IMR-90 (cell line): ENCODE results near the gene NANS. TPM values are rescaled to one million over a fixed set of nuclear protein-coding genes. Genes with fewer than 3 reads are reported as not detected.

Source experiments
- ATAC-seq: fragments of 200-7000 bp; cut with Tn5 transposase; 2 replicates; pipeline ENCODE4 v1.9.1; 2020; ENCODE audit warnings: low read depth, mild to moderate bottlenecking, moderate library complexity
- BruUV-seq: library from RNA; stranded (reverse); fragments of 400-500 nt; replicated peaks from 2 replicates; lab custom pipeline; 2021; lab: Mats Ljungman, UMichigan
- CTCF ChIA-PET: fragments of 300-600 bp; formaldehyde crosslinking; extraction: SDS; loops from one replicate; lab custom pipeline; 2021; ENCODE audit warnings: antibody characterized with exemption; lab: Yijun Ruan, JAX
- POLR2A ChIA-PET: fragments of 300-600 bp; sonication (Branson Sonifier 250); formaldehyde crosslinking; loops from one replicate; lab custom pipeline; 2022; ENCODE audit warnings: antibody characterized with exemption; ENCODE audit not compliant: unreplicated experiment; lab: Charles Lee
- DNase-seq: peaks from one replicate; pipeline ENCODE4 v3.0.0; 2013
- H2AFZ ChIP-seq: replicated peaks from 2 replicates; pipeline ENCODE3; 2013; ENCODE audit warnings: low read length, mild to moderate bottlenecking; ENCODE audit not compliant: poor library complexity
- H2AK5ac ChIP-seq: 2 replicates; pipeline ENCODE4 v1.6.1; 2013; ENCODE audit warnings: low read depth, low read length, inconsistent platforms
- H2AK9ac ChIP-seq: replicated peaks from 2 replicates; pipeline ENCODE3; 2013; ENCODE audit warnings: mild to moderate bottlenecking, low read depth, low read length, moderate library complexity; ENCODE audit not compliant: poor library complexity
- H2BK120ac ChIP-seq: 2 replicates; pipeline ENCODE4 v1.6.1; 2013; ENCODE audit warnings: low read depth, low read length, inconsistent platforms
- H2BK15ac ChIP-seq: 3 replicates; pipeline ENCODE4 v1.6.1; 2013; ENCODE audit warnings: low read depth, low read length, inconsistent platforms
- H2BK20ac ChIP-seq: 2 replicates; pipeline ENCODE4 v1.6.1; 2013; ENCODE audit warnings: low read depth, mild to moderate bottlenecking, inconsistent platforms, low read length, moderate library complexity
- H2BK5ac ChIP-seq: 2 replicates; pipeline ENCODE4 v1.6.1; 2013; ENCODE audit warnings: mild to moderate bottlenecking, low read depth, low read length, inconsistent platforms; ENCODE audit not compliant: poor library complexity, severe bottlenecking
- H3K14ac ChIP-seq: replicated peaks from 2 replicates; pipeline ENCODE4 v1.6.1; 2013; ENCODE audit warnings: low read depth, low read length, inconsistent platforms
- H3K18ac ChIP-seq: 2 replicates; pipeline ENCODE4 v1.6.1; 2013; ENCODE audit warnings: low read depth, low read length, control low read depth
- H3K23ac ChIP-seq: 2 replicates; pipeline ENCODE4 v1.6.1; 2013; ENCODE audit warnings: low read depth, low read length, inconsistent platforms
- H3K27ac ChIP-seq: 2 replicates; pipeline ENCODE4 v1.5.1; 2013; ENCODE audit warnings: mild to moderate bottlenecking, control low read depth, low read length; ENCODE audit not compliant: insufficient read depth
- H3K27me3 ChIP-seq: 2 replicates; pipeline ENCODE4 v1.6.1; 2013; ENCODE audit warnings: low read length; ENCODE audit not compliant: control insufficient read depth, insufficient read depth
- H3K36me3 ChIP-seq: 2 replicates; pipeline ENCODE4 v1.6.1; 2013; ENCODE audit warnings: low read length, mixed read lengths; ENCODE audit not compliant: control insufficient read depth, insufficient read depth
- H3K4ac ChIP-seq: 2 replicates; pipeline ENCODE4 v1.6.1; 2013; ENCODE audit warnings: low read depth, low read length, inconsistent platforms
- H3K4me1 ChIP-seq: 2 replicates; pipeline ENCODE4 v1.6.1; 2013; ENCODE audit warnings: low read length, mixed read lengths; ENCODE audit not compliant: control insufficient read depth, insufficient read depth
- H3K4me2 ChIP-seq: 2 replicates; pipeline ENCODE4 v1.6.1; 2013; ENCODE audit warnings: low read depth, mild to moderate bottlenecking, control low read depth, low read length, moderate library complexity
- H3K4me3 ChIP-seq: 2 replicates; pipeline ENCODE4 v1.5.1; 2013; ENCODE audit warnings: low read depth, mild to moderate bottlenecking, control low read depth, low read length, moderate library complexity; ENCODE audit not compliant: insufficient read depth
- H3K56ac ChIP-seq: 2 replicates; pipeline ENCODE4 v1.6.1; 2013; ENCODE audit warnings: low read length, inconsistent platforms; ENCODE audit not compliant: insufficient read depth; ENCODE audit errors: extremely low read depth
- H3K79me1 ChIP-seq, 2 experiments: 2 replicates each; pipeline ENCODE4 v1.6.1; 2013; ENCODE audit warnings: low read length in 2 of 2, inconsistent platforms in 1 of 2, low read depth in 1 of 2
- H3K9ac ChIP-seq: 2 replicates; pipeline ENCODE4 v1.6.1; 2013; ENCODE audit warnings: low read depth, low read length, control low read depth
- H3K9me1 ChIP-seq: 2 replicates; pipeline ENCODE4 v1.6.1; 2013; ENCODE audit warnings: low read length, inconsistent platforms; ENCODE audit not compliant: insufficient read depth
- H3K9me3 ChIP-seq: 2 replicates; pipeline ENCODE4 v1.6.1; 2013; ENCODE audit warnings: low read length; ENCODE audit not compliant: control insufficient read depth, insufficient read depth
- H4K20me1 ChIP-seq: 2 replicates; pipeline ENCODE4 v1.6.1; 2013; ENCODE audit warnings: low read length, inconsistent platforms; ENCODE audit not compliant: insufficient read depth
- H4K5ac ChIP-seq: 2 replicates; pipeline ENCODE4 v1.6.1; 2013; ENCODE audit warnings: mild to moderate bottlenecking, low read depth, low read length, control low read depth
- H4K8ac ChIP-seq, 2 experiments: 2 replicates each; pipeline ENCODE4 v1.6.1; 2013; ENCODE audit warnings: low read depth in 2 of 2, low read length in 2 of 2, control low read depth in 1 of 2, inconsistent platforms in 1 of 2
- H4K91ac ChIP-seq: 2 replicates; pipeline ENCODE4 v1.6.1; 2013; ENCODE audit warnings: low read depth, low read length, inconsistent platforms; ENCODE audit not compliant: insufficient read depth
- CHD1 ChIP-seq: IDR thresholded peaks from 2 replicates; pipeline ENCODE4 v1.6.1; 2012; ENCODE audit warnings: low read depth, low read length, improper control_type of control experiment
- CTCF ChIP-seq: conservative IDR thresholded peaks from 2 replicates; pipeline ENCODE4 v1.5.1; 2012; ENCODE audit warnings: mild to moderate bottlenecking, low read depth, low read length, improper control_type of control experiment
- RFX5 ChIP-seq: IDR thresholded peaks from 2 replicates; pipeline ENCODE4 v1.8.0; 2012; ENCODE audit warnings: low read depth, mild to moderate bottlenecking, low read length, moderate library complexity
- SMC3 ChIP-seq: fragments of 150-350 bp; IDR thresholded peaks from 2 replicates; pipeline ENCODE4 v1.6.1; 2016; ENCODE audit warnings: low read depth, mild to moderate bottlenecking, antibody characterized with exemption, low read length, moderate library complexity
- WGBS, 2 experiments: methylation state at CpG; one replicate each; pipeline versions ENCODE4 v1.1.5 to v1.1.7; 2013; ENCODE audit warnings: missing lambda C conversion rate in 2 of 2; ENCODE audit not compliant: insufficient read length in 1 of 2; ENCODE audit errors: extremely low coverage in 2 of 2; 5-methylcytosine and 5-hydroxymethylcytosine counted together
- dilution Hi-C: fragments of 300-500 bp; cut with HindIII; formaldehyde crosslinking; loops from one replicate; pipeline ENCODE4 v1.14.3; 2018; ENCODE audit warnings: low sequenced_read_pairs; ENCODE audit not compliant: unreplicated experiment
- in situ Hi-C: fragments of 300-500 bp; cut with MboI; formaldehyde crosslinking; loops from 3 replicates; pipeline ENCODE4 v1.14.3; 2019; ENCODE audit warnings: low sequenced_read_pairs, inconsistent platforms, mixed read lengths
- intact Hi-C: fragments of 100-400 bp; cut with micrococcal nuclease; formaldehyde crosslinking; loops from 2 replicates; pipeline ENCODE4 v1.10.0; 2022
- polyA plus RNA-seq, 3 experiments: library from polyadenylated mRNA; depleted of rRNA; stranded (reverse); fragments of >200 nt; gene quantifications; 2 replicates each; pipeline ENCODE4 v1.2.3, GENCODE V29; 2012; ENCODE audit warnings: low replicate concordance in 1 of 3
- total RNA-seq: library from RNA; depleted of rRNA; stranded (reverse); fragments of >200 nt; gene quantifications from 2 replicates; pipeline ENCODE4 v1.2.3, GENCODE V29; 2012

The NANS gene
- total and polyA plus RNA-seq, 2 of the 4 experiments (the other 2 are of a cell fraction) = 210 to 306 TPM

GRCh38 chr9:98054376-98054951 is 2.1 kb upstream of the NANS start:
- Histone ChIP-seq H3K56ac (no peak overlapping the region), H2BK120ac (no peak overlapping the region), H3K18ac (no peak overlapping the region), H4K20me1 (peaks cover 7% of the 10 kb centered on the region; the same call in 1 of the 2 replicates), H3K36me3 (no peaks in the 10 kb centered on the region), H3K27me3 (no peaks in the 10 kb centered on the region), H4K8ac (no peak overlapping the region), H3K4me2 (no peak overlapping the region), H2AK5ac (no peak overlapping the region), H3K9ac (no peak overlapping the region), H2BK20ac (no peak overlapping the region), H2BK5ac (no peak overlapping the region), H3K4me1 (peaks cover 3% of the 10 kb centered on the region), H4K5ac (no peak overlapping the region), H2AK9ac (no peak overlapping the region), H3K79me1 (peaks cover 10 to 22% of the 10 kb centered on the region in 2 experiments; a peak in 3 of 4 replicates), H2AFZ (no peak overlapping the region), H3K4me3 (no peak overlapping the region), H3K9me1 (peaks cover 3% of the 10 kb centered on the region), H3K4ac (no peak overlapping the region), H3K23ac (no peak overlapping the region), H3K27ac (no peak overlapping the region), H3K9me3 (no peaks in the 10 kb centered on the region), H4K91ac (no peak overlapping the region), H3K14ac (no peak overlapping the region), H2BK15ac (no peak overlapping the region)
- no peak for DNase-seq
- in situ Hi-C loops (no loop called here), intact Hi-C loops (no loop called here), dilution Hi-C loops (no loop called here)
- TF ChIP-seq CTCF (no peak), CHD1 (no peak), RFX5 (no peak), SMC3 (no peak)
- ATAC-seq = no peak
- BruUV-seq = no TSS peak
- WGBS, 2 experiments = 100% methylated on average over 3 of the region's 7 CpGs; no CpG with 5 or more reads in 1 of the 2 experiments
- POLR2A ChIA-PET = no interaction called here
- CTCF ChIA-PET = no interaction called here
